KMS-11 (cell line): Measurements from ENCODE around the gene DUS2.

Experiments
- H2AFZ ChIP-seq: fragments of 200-600 bp; sonication (generic); 2 replicates; pipeline ENCODE4 v1.6.1; 2016; ENCODE audit warnings: antibody characterized with exemption, mixed run types, low read depth
- H3K27ac ChIP-seq: fragments of 200-600 bp; sonication (generic); 2 replicates; pipeline ENCODE4 v1.6.1; 2016; ENCODE audit warnings: mild to moderate bottlenecking, mixed run types
- H3K27me3 ChIP-seq: fragments of 200-600 bp; sonication (generic); 2 replicates; pipeline ENCODE4 v1.6.1; 2017; ENCODE audit warnings: mild to moderate bottlenecking, low read depth, mixed run types, moderate library complexity; ENCODE audit not compliant: insufficient read depth
- H3K36me3 ChIP-seq: fragments of 200-600 bp; sonication (generic); 2 replicates; pipeline ENCODE4 v1.6.1; 2017; ENCODE audit warnings: mild to moderate bottlenecking, mixed run types; ENCODE audit not compliant: insufficient read depth
- H3K4me1 ChIP-seq: fragments of 200-600 bp; sonication (generic); 2 replicates; pipeline ENCODE4 v1.6.1; 2016; ENCODE audit warnings: mild to moderate bottlenecking, low read depth, mixed run types; ENCODE audit not compliant: poor library complexity, severe bottlenecking
- H3K4me2 ChIP-seq: fragments of 200-600 bp; sonication (generic); 2 replicates; pipeline ENCODE4 v1.7.0; 2016; ENCODE audit warnings: mild to moderate bottlenecking, mixed run types
- H3K4me3 ChIP-seq: fragments of 200-600 bp; sonication (generic); IDR thresholded peaks from 2 replicates; pipeline ENCODE4 v1.6.1; 2017; ENCODE audit warnings: low read depth, low read length, mixed read lengths; ENCODE audit not compliant: insufficient read depth
- H3K79me2 ChIP-seq: fragments of 200-600 bp; sonication (generic); 2 replicates; pipeline ENCODE4 v1.6.1; 2016; ENCODE audit warnings: low read depth, mixed run types; ENCODE audit not compliant: insufficient read depth
- H3K9ac ChIP-seq: fragments of 200-600 bp; sonication (generic); 2 replicates; pipeline ENCODE4 v1.6.1; 2016; ENCODE audit warnings: mild to moderate bottlenecking, mixed run types
- H4K20me1 ChIP-seq: fragments of 200-600 bp; sonication (generic); 2 replicates; pipeline ENCODE4 v1.6.1; 2016; ENCODE audit warnings: mild to moderate bottlenecking, mixed run types; ENCODE audit not compliant: insufficient read depth
- CTCF ChIP-seq: fragments of 200-600 bp; sonication (generic); conservative IDR thresholded peaks from 2 replicates; pipeline ENCODE4 v1.6.1; 2017; ENCODE audit warnings: low read depth, mild to moderate bottlenecking, antibody characterized with exemption, low read length, moderate library complexity, mixed read lengths

The DUS2 gene

GRCh38 chr16:68068926-68069325, 45.8 kb downstream of the DUS2 start:
- Histone ChIP-seq H3K4me3 (no peak overlapping the region), H4K20me1 (no peaks in the 10 kb centered on the region), H2AFZ (no peak overlapping the region), H3K9ac (no peak overlapping the region), H3K27ac (no peak overlapping the region), H3K27me3 (no peaks in the 10 kb centered on the region), H3K36me3 (no peaks in the 10 kb centered on the region), H3K4me2 (no peak overlapping the region), H3K4me1 (peaks cover 14% of the 10 kb centered on the region), H3K79me2 (no peaks in the 10 kb centered on the region)
- TF ChIP-seq CTCF: no peak

GRCh38 chr16:68069511-68070248, 46.6 kb downstream of the DUS2 start:
- no peak overlapping the region for H3K9ac ChIP-seq
- TF ChIP-seq CTCF: no peak
- no peak overlapping the region for H2AFZ ChIP-seq
- H3K79me2 ChIP-seq: no peaks in the 10 kb centered on the region
- no peak overlapping the region for H3K4me3 ChIP-seq
- H4K20me1 ChIP-seq: no peaks in the 10 kb centered on the region
- H3K36me3 ChIP-seq: no peaks in the 10 kb centered on the region
- peaks cover 22% of the 10 kb centered on the region for H3K4me1 ChIP-seq
- no peak overlapping the region for H3K27ac ChIP-seq
- H3K27me3 ChIP-seq: no peaks in the 10 kb centered on the region
- H3K4me2 ChIP-seq: no peak overlapping the region

- no peak overlapping the region for H3K27ac ChIP-seq
- no peak overlapping the region for H3K4me3 ChIP-seq
- H3K36me3 ChIP-seq: no peaks in the 10 kb centered on the region
- no peak overlapping the region for H3K9ac ChIP-seq
- peaks cover 28% of the 10 kb centered on the region for H3K4me1 ChIP-seq
- H3K79me2 ChIP-seq: no peaks in the 10 kb centered on the region
- H2AFZ ChIP-seq: no peak overlapping the region
- H4K20me1 ChIP-seq: no peaks in the 10 kb centered on the region
- H3K4me2 ChIP-seq: no peak overlapping the region
- TF ChIP-seq CTCF: no peak
- H3K27me3 ChIP-seq: no peaks in the 10 kb centered on the region
Observed at GRCh38 chr16:68070249-68070730, 47.2 kb downstream of the DUS2 start.

GRCh38 chr16:68070806-68071517, 47.9 kb downstream of the DUS2 start:
- Histone ChIP-seq H3K36me3 (no peaks in the 10 kb centered on the region), H3K79me2 (no peaks in the 10 kb centered on the region), H3K4me1 (peaks cover 29% of the 10 kb centered on the region), H3K27ac (no peak overlapping the region), H4K20me1 (no peaks in the 10 kb centered on the region), H2AFZ (no peak overlapping the region), H3K4me2 (no peak overlapping the region), H3K9ac (no peak overlapping the region), H3K27me3 (no peaks in the 10 kb centered on the region), H3K4me3 (no peak overlapping the region)
- TF ChIP-seq CTCF: no peak
